ENCODE results near the gene ZNF626.
A peak's percentile ranks its signal among the peaks of the same experiment; 100 is the strongest.
"Not testable (repeated sequence)": the region's sequence is repeated elsewhere in the genome, so short reads cannot be mapped to it uniquely, and the experiment has no call there.

Gene ZNF626
- total RNA-seq, result 2.7 to 19.5 (median 6.0) reads per million in 9 experiments

DNA sequence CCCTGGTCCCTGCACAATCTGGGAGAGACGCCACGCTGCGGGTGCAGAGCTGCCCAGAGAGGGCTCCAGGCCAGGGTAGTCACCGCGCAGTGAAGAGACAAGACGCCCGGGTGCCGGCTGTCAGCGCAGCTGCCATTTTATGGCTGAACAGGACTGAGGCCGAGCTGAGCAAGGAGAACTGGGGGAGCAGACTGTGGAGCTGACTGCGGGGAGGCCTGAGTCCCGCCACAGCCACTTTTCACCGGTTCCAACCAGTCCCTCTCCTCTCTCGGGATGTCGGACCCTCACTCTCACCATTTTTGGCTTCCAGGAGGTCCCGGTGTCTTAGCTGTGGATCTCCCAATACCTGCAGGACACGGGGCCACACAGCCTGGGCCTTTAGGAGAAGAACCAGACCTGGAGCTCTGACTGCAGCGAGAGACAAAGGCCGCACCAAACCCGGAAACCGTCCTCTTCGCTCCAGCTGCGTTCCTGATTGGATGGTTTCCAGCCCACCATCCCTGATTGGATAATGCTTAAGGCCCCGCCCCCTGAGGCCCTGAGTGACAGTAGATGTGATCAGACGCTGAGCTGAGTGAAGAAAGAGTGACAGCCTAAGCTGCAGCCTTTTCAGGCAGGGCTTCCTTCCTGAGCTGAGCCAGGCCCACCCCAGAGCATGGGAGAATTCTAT is at the start of gene ZNF626:
ZNF626 (minus strand) TSS at position 422 of the 670 bp plus-strand sequence; CDS start at position 297, 125 bp downstream.
- Mint-ChIP-seq H3K9me3 (peaks cover 0 to 7% of the 10 kb centered on the region in 2 donors), H3K27ac (peak within 1 kb of the TSS; percentile 98), H3K4me1 (ENCODE audit: low read depth in 2 of 2) (peaks cover 23 to 33% of the 10 kb centered on the region in 2 donors), H3K27me3 (no peaks in the 10 kb centered on the region), H3K4me3 (peak within 1 kb of the TSS; percentile 93 to 98), H3K36me3 (ENCODE audit: insufficient read depth) (peaks cover 25% of the 10 kb centered on the region)
- DNase-seq, result peak; percentile 91 to 94 (median 93)
- ATAC-seq (replicated peaks), result peak; percentile 97

DNA sequence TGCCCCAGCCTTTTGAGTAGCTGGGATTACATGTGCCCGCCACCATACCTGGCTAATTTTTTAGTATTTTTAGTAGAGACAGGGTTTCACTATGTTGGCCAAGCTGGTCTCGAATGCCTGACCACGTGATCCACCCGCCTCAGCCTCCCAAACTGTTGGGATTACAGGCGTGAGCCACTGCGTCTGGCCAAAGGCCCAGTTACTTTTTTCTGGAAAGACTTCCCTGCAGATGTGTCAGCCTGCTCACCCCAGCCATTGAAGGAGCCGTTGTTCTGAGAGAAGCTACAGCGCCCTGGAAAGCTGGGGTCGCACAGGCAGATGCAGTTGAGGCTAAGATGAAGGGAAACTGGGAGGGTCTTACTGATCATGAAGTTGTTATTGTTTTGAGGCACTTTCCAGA is 7.9 kb upstream of the ZNF626 start:
- Mint-ChIP-seq H3K27me3 (peaks cover 0 to 9% of the 10 kb centered on the region in 2 donors), H3K9me3 (no peaks in the 10 kb centered on the region), H3K36me3 (ENCODE audit: insufficient read depth) (no peaks in the 10 kb centered on the region), H3K4me1 (ENCODE audit: low read depth in 2 of 2) (peaks cover 0 to 3% of the 10 kb centered on the region in 2 donors), H3K4me3 (no peak overlapping the region), H3K27ac (no peak overlapping the region)
- DNase-seq, result no peak
- ATAC-seq (replicated peaks), result no peak

GRCh38 chr19:20667281-20667680 is 5.9 kb upstream of the ZNF626 start:
- ATAC-seq (replicated peaks) (no peak), DNase-seq (no peak)
- Mint-ChIP-seq H3K4me1 (ENCODE audit: low read depth in 2 of 2) (peaks cover 0 to 11% of the 10 kb centered on the region in 2 donors), H3K27me3 (no peaks in the 10 kb centered on the region), H3K9me3 (peaks cover 0 to 7% of the 10 kb centered on the region in 2 donors), H3K4me3 (no peak overlapping the region), H3K36me3 (ENCODE audit: insufficient read depth) (peaks cover 3% of the 10 kb centered on the region), H3K27ac (no peak overlapping the region)

DNA sequence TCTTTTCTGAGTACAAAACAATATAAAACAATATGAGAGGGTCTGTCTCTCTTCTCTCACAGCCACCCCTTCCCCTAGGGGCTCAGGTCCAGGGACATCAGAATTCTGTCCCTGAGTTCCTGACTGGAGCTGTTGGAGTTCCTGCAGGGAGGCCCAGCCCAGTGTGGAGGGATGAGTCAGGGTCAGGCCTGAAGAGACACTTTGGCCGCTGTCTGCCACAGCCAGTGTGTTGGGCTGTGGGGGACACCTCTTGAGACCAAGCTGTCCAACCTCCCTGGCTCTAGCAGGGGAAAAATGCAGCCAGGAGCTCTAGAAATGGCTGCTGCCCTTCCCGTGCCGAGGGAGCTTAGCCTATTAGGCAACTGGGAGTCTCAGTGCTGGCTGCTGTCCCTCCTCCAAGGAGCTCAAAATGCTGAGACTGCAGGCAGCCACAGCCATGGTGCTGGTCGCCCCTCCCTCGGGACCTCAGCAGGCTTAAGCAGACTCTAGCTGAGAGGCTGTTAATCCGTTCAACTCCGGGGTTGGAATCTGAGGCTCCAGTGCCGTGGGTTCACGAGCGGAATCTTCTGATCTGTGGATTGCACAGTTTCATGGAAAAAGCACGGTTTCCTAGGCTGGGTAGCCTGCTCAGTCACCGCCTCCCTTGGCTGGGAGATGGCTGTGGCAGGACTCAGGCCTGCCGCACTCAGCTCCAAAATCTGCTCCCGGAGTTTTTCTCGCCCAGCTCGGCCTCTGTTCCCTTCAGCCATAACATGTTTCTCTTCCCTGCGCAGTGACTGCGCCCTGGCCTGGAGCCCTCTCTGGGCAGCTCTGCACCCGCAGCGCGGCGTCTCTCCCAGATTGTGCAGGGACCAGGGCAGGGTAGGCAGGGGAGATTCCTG is 3.8 kb upstream of the ZNF626 start:
- peaks cover 0 to 7% of the 10 kb centered on the region in 2 donors for H3K9me3 Mint-ChIP-seq
- peaks cover 0 to 15% of the 10 kb centered on the region in 2 donors for H3K4me1 Mint-ChIP-seq (ENCODE audit: low read depth in 2 of 2)
- H3K36me3 Mint-ChIP-seq (ENCODE audit: insufficient read depth), result peaks cover 15% of the 10 kb centered on the region
- no peak for ATAC-seq (replicated peaks)
- no peak for DNase-seq
- peak overlapping the region in 1 of 2 donors; percentile 52 for H3K4me3 Mint-ChIP-seq
- peak overlapping the region in 1 of 2 donors; percentile 66 for H3K27ac Mint-ChIP-seq
- H3K27me3 Mint-ChIP-seq, result no peaks in the 10 kb centered on the region

DNA sequence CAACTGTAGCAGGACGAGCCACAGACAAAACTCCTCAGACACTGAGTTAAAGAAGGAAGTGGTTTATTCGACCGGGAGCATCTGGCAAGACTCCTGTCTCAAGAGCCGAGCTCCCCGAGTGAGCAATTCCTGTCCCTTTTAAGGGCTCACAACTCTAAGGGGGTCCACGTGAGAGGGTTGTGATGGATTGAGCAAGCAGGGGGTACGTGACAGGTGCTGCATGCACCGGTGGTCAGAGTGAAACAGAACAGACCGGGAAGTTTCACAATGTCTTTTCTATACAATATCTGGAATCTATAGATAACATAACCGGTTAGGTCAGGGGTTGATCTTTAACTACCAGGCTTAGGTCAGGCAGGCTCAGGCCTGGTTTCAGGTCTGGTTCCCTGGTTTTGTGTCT is 3.1 kb upstream of the ZNF626 start:
- not testable (repeated sequence) for H3K27me3 Mint-ChIP-seq; H3K9me3 Mint-ChIP-seq; DNase-seq; ATAC-seq (replicated peaks)
- Mint-ChIP-seq H3K4me1 (ENCODE audit: low read depth in 2 of 2) (peaks cover 0 to 18% of the 10 kb centered on the region in 2 donors), H3K27ac (peak overlapping the region; percentile 57 to 66), H3K4me3 (peak overlapping the region; percentile 52 to 57), H3K36me3 (ENCODE audit: insufficient read depth) (peaks cover 21% of the 10 kb centered on the region)

DNA sequence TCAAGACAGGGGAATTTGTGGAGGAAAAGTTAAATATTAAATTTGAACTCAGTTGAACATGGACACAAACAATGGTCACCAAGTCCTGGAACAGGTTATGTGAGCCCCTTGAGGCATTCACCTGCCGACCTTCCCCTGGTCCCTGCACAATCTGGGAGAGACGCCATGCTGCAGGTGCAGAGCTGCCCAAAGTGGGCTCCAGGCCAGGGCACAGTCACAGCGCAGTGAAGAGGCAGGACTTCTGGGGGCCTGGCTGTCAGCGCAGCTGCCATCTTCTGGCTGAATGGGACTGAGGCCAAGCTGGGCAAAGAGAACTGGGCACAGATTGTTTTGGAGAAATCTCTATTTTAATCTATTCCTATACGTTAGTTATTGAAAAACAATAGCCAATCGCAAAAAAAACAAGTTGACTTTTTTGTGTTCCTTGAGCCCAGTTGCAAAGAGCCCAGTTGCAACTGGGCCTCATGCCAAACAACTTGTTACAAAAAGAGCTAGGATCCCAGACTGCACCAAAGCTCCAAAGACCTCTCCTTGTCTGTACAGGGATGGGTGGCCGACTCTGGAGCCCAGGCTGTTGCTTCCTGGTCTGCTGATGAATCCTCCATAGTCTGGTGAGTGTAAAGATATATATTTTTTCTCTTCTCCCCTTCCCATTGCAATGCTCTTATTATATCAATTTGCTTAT is 1.2 kb upstream of the ZNF626 start:
- Mint-ChIP-seq H3K9me3 (peaks cover 0 to 7% of the 10 kb centered on the region in 2 donors), H3K4me1 (ENCODE audit: low read depth in 2 of 2) (peaks cover 13 to 28% of the 10 kb centered on the region in 2 donors), H3K4me3 (no peak overlapping the region), H3K27ac (no peak overlapping the region), H3K27me3 (no peaks in the 10 kb centered on the region), H3K36me3 (ENCODE audit: insufficient read depth) (peaks cover 25% of the 10 kb centered on the region)
- DNase-seq (no peak), ATAC-seq (replicated peaks) (no peak)

GRCh38 chr19:20660473-20661140 is 764 bp downstream of the ZNF626 start:
- H3K36me3 Mint-ChIP-seq (ENCODE audit: insufficient read depth), result peaks cover 25% of the 10 kb centered on the region
- no peak for DNase-seq
- ATAC-seq (replicated peaks), result no peak
- H3K4me1 Mint-ChIP-seq (ENCODE audit: low read depth in 2 of 2), result peaks cover 29 to 33% of the 10 kb centered on the region in 2 donors
- peak overlapping the region; percentile 98 for H3K27ac Mint-ChIP-seq
- H3K9me3 Mint-ChIP-seq, result peaks cover 0 to 7% of the 10 kb centered on the region in 2 donors
- no peaks in the 10 kb centered on the region for H3K27me3 Mint-ChIP-seq
- H3K4me3 Mint-ChIP-seq, result peak overlapping the region; percentile 93 to 98

DNA sequence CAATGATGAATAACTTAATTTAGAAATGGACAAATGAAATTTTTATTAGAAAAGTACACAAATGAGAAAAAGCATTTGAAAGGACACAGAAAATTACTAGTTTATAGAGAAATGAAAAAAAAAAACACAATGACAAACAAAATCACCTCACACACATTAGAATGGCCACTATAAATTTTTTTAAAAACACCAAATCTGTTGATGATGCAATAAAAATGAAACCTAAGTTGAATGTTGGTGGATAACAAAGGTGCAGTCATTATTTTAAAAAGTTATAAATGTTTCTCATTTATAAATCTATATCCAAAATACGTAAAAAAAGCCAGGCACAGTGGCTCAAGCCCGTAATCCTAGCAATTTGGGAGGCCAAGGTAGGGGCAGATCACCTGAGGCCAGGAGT is 20.8 kb downstream of the ZNF626 start:
- Mint-ChIP-seq H3K27ac (no peak overlapping the region), H3K4me1 (ENCODE audit: low read depth in 2 of 2) (peaks cover 0 to 5% of the 10 kb centered on the region in 2 donors), H3K36me3 (ENCODE audit: insufficient read depth) (peaks cover 22% of the 10 kb centered on the region), H3K9me3 (peaks cover 0 to 3% of the 10 kb centered on the region in 2 donors), H3K27me3 (no peaks in the 10 kb centered on the region), H3K4me3 (no peak overlapping the region)
- no peak for DNase-seq
- no peak for ATAC-seq (replicated peaks)

DNA sequence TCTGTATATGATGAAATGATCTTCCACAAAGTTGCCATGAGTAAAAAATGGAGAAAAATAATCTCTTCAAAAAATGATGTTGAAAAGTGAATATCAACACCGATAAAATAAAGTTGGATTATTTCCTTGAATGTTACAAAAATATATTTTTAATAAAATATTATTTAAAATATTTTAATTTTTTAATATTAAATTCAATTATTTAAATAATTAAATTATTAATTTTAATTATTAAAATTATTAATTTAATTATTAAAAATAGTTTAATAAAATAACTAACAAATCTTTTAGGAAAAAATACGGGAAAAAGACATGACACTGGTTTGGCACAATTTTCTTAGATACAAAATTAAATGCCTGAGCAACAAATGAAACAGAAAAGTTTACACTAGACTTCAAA is 21.3 kb downstream of the ZNF626 start:
- H3K9me3 Mint-ChIP-seq, result peaks cover 0 to 3% of the 10 kb centered on the region in 2 donors
- DNase-seq (no peak), ATAC-seq (replicated peaks) (no peak)
- no peak overlapping the region for H3K4me3 Mint-ChIP-seq
- peaks cover 22% of the 10 kb centered on the region for H3K36me3 Mint-ChIP-seq (ENCODE audit: insufficient read depth)
- H3K4me1 Mint-ChIP-seq (ENCODE audit: low read depth in 2 of 2), result peaks cover 0 to 2% of the 10 kb centered on the region in 2 donors
- no peak overlapping the region for H3K27ac Mint-ChIP-seq
- H3K27me3 Mint-ChIP-seq, result no peaks in the 10 kb centered on the region

DNA sequence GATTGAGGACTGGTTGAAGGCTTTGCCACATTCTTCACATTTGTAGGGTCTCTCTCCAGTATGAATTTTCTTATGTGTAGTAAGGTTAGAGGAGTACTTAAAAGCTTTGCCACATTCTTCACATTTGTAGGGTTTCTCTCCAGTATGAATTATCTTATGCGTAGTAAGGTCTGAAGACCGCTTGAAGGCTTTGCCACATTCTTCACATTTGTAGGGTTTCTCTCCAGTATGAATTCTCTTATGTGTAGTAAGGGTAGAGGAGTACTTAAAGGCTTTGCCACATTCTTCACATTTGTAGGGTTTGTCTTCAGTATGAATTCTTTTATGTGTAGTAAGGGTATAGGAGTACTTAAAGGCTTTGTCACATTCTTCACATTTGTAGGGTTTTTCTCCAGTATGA is 36.8 kb downstream of the ZNF626 start:
- H3K27me3 Mint-ChIP-seq; DNase-seq; H3K27ac Mint-ChIP-seq; ATAC-seq (replicated peaks); H3K36me3 Mint-ChIP-seq (ENCODE audit: insufficient read depth); H3K4me1 Mint-ChIP-seq (ENCODE audit: low read depth in 2 of 2); H3K4me3 Mint-ChIP-seq; H3K9me3 Mint-ChIP-seq: not testable (repeated sequence)

GRCh38 chr19:20616071-20616470 is 45.3 kb downstream of the ZNF626 start:
- H3K36me3 Mint-ChIP-seq (ENCODE audit: insufficient read depth), result no peaks in the 10 kb centered on the region
- H3K4me3 Mint-ChIP-seq, result no peak overlapping the region
- DNase-seq, result no peak
- H3K9me3 Mint-ChIP-seq, result peaks cover 14 to 29% of the 10 kb centered on the region in 2 donors
- peaks cover 0 to 5% of the 10 kb centered on the region in 2 donors for H3K4me1 Mint-ChIP-seq (ENCODE audit: low read depth in 2 of 2)
- no peak overlapping the region for H3K27ac Mint-ChIP-seq
- H3K27me3 Mint-ChIP-seq, result no peaks in the 10 kb centered on the region
- no peak for ATAC-seq (replicated peaks)

DNA sequence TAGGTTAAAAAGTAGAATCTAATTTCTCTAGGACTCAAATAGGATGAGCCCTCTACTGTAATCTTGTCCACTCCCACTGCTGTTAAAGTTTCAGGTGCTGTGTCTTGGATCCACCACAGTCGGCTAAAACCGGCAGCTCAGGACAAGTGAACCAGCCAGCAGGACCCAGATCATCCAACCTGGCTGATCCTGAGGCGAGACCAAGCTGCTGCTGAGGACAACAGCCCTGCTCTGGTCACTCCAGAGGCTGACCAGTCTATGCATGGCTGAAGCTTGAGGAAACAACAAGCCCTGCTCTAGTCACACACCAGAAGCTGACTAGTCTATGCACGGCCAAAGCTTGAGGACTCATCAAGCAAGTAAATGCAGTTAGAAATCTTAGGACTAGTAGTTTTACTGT is 46.4 kb downstream of the ZNF626 start:
- H3K4me3 Mint-ChIP-seq; ATAC-seq (replicated peaks); H3K36me3 Mint-ChIP-seq (ENCODE audit: insufficient read depth); DNase-seq; H3K27me3 Mint-ChIP-seq; H3K4me1 Mint-ChIP-seq (ENCODE audit: low read depth in 2 of 2); H3K27ac Mint-ChIP-seq: not testable (repeated sequence)
- peaks cover 14 to 29% of the 10 kb centered on the region in 2 donors for H3K9me3 Mint-ChIP-seq
